ENCODE data around the gene PPP4R4.

Gene PPP4R4

GRCh38 chr14:94292872-94293577, 118.9 kb downstream of the PPP4R4 start, which contains the start of gene SERPINA10:
Gene SERPINA10 (minus strand): TSS chr14:94293268. CDS start chr14:94290593, 2,675 bp downstream.
- no peak for TF ChIP-seq GATA2 (IDR thresholded peaks at IDR 0.05; ENCODE audit: low read depth, low read length)
- no peak for TF ChIP-seq GATA3 (IDR thresholded peaks at IDR 0.05; ENCODE audit: low read depth, low read length)

- TF ChIP-seq GATA2 (IDR thresholded peaks at IDR 0.05; ENCODE audit: low read depth, low read length) (no peak), GATA3 (IDR thresholded peaks at IDR 0.05; ENCODE audit: low read depth, low read length) (no peak)
Measured at GRCh38 chr14:94293578-94293924, 119.4 kb downstream of the PPP4R4 start.

DNA sequence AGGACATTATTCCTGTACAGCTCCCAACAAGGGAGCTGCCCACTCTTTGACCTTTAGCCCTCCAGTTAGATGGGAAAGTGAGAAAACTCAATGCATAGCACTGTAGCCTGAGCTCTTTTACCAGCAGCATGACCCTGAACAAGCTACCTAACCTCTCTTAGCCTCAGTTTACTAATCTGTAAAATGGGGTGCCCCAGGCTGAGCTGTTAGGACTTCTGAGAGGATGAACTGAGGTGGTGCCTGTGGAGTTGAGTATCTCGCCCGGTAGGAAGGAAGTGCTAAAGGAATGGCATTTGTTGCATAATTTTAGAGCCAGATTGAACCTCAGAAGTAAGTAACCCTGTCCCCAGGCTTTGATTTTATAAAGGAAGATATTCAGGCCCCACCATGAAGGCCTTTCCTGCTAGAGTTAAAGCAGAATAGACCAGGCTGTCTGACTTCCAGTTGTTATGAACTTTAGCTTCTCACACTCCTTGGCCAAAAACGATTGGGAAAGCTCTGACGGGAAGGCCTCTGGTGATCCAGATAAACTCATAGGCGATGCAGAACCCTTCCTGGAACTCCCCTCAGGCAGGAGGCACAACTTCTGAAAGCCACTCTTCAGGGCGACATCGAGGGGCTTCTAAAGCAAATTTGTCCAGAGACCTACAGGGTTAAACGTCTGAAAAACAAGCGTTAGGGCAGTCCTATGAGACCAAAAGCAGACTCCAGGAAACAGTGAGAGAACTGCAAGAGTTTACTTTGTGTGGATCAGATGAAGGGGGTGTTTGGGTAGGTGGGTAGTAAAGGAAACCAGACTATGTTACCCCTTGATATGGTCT, 121.4 kb downstream of the PPP4R4 start:
- TF ChIP-seq GATA3 (IDR thresholded peaks at IDR 0.05; ENCODE audit: low read depth, low read length) (no peak), GATA2 (IDR thresholded peaks at IDR 0.05; ENCODE audit: low read depth, low read length) (no peak)

DNA sequence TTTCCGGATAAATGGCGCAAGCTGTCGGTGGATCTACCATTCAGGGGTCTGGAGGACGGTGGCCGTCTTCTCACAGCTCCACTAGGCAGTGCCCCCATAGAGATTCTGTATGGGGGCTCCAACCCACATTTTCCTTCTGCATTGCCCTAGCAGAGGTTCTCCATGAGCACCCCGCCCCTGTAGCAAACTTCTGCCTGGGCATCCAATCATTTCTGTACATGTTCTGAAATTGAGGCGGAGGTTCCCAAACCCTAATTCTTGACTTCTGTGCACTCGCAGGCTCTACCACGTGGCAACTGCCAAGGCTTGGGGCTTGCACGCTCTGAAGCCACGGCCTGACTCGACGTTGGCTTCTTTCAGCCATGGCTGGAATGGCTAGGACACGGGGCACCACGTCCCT, 124.0 kb downstream of the PPP4R4 start:
- TF ChIP-seq GATA2 (IDR thresholded peaks at IDR 0.05; ENCODE audit: low read depth, low read length) (no peak), GATA3 (IDR thresholded peaks at IDR 0.05; ENCODE audit: low read depth, low read length) (no peak)

- no peak for TF ChIP-seq GATA3 (IDR thresholded peaks at IDR 0.05; ENCODE audit: low read depth, low read length)
- TF ChIP-seq GATA2 (IDR thresholded peaks at IDR 0.05; ENCODE audit: low read depth, low read length), result no peak
Measured at GRCh38 chr14:94303111-94303510, 129.0 kb downstream of the PPP4R4 start.

- TF ChIP-seq GATA3 (IDR thresholded peaks at IDR 0.05; ENCODE audit: low read depth, low read length) (no peak), GATA2 (IDR thresholded peaks at IDR 0.05; ENCODE audit: low read depth, low read length) (no peak)
Measured at GRCh38 chr14:94304243-94304642, 130.1 kb downstream of the PPP4R4 start.

DNA sequence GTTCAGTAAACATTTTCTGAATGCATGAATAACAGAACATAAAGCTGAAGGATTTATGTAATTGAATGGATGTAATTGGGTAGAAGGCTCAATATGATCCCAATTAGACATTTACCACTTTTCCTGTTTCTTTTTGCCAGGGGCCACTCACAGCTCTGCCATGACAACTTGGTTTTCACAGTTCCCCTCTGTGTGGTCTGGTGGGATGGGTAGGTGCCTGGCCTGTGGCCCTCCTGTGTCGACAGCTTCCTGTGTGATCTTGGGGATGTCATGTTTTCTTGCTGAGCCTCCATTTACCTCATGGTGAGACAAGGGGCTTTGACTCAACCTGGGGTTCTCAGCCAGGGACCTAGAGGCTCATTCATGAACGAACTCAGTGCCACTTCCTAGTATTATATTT, 131.5 kb downstream of the PPP4R4 start:
- TF ChIP-seq GATA2 (IDR thresholded peaks at IDR 0.05; ENCODE audit: low read depth, low read length) (no peak), GATA3 (IDR thresholded peaks at IDR 0.05; ENCODE audit: low read depth, low read length) (no peak)

GRCh38 chr14:94306047-94306978, 132.2 kb downstream of the PPP4R4 start:
- TF ChIP-seq GATA3 (IDR thresholded peaks at IDR 0.05; ENCODE audit: low read depth, low read length), result no peak
- no peak for TF ChIP-seq GATA2 (IDR thresholded peaks at IDR 0.05; ENCODE audit: low read depth, low read length)

DNA sequence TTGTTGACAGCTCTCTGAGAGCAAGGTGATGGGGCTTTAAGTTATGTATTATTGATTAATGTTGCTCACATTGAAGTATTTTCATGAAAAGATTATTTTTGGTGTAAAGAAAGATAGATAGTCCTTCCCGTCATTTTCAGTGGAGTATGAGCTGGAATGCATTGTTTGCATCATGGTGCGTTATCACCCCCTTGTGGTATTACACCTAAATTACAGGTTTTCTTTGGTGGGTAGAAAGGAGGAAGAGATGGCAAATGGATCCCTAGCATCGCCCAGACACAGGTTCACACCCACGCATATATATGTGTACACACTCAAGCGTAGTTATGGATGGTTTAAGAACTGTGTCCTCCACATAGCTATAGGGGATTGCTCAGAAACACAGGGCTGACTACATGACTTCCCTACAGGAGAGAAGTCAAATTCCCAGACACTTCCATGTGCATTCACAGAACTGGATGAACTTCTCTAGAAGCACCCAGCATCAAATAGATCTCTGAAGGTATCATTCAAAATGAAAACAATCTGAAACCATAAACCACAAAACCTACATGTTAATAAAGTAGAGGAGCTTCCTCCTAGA, 133.4 kb downstream of the PPP4R4 start:
- no peak for TF ChIP-seq GATA3 (IDR thresholded peaks at IDR 0.05; ENCODE audit: low read depth, low read length)
- no peak for TF ChIP-seq GATA2 (IDR thresholded peaks at IDR 0.05; ENCODE audit: low read depth, low read length)

- no peak for TF ChIP-seq GATA2 (IDR thresholded peaks at IDR 0.05; ENCODE audit: low read depth, low read length)
- TF ChIP-seq GATA3 (IDR thresholded peaks at IDR 0.05; ENCODE audit: low read depth, low read length), result no peak
Measured at GRCh38 chr14:94309721-94310120, 135.6 kb downstream of the PPP4R4 start.

DNA sequence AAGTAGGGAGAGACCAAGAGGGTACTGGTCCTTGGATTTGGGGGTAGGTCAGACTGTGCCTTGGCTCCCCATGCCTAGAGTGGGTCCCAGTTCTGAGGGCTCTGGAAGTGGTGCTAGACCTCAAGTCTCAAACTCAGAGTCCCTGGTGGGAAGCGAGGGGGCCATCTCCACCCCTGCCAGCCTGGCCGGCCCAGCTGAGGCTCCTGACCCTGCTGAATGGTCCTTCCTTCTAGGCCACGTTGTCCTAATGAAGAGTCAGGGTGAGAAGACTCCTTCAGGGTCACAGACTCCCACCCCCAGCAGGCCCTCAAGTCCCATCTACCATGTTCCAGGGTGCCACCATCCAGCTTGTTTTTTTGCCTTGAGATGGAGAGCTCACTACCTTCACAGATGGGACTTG, 136.1 kb downstream of the PPP4R4 start:
- TF ChIP-seq GATA3 (IDR thresholded peaks at IDR 0.05; ENCODE audit: low read depth, low read length), result no peak
- TF ChIP-seq GATA2 (IDR thresholded peaks at IDR 0.05; ENCODE audit: low read depth, low read length), result no peak

DNA sequence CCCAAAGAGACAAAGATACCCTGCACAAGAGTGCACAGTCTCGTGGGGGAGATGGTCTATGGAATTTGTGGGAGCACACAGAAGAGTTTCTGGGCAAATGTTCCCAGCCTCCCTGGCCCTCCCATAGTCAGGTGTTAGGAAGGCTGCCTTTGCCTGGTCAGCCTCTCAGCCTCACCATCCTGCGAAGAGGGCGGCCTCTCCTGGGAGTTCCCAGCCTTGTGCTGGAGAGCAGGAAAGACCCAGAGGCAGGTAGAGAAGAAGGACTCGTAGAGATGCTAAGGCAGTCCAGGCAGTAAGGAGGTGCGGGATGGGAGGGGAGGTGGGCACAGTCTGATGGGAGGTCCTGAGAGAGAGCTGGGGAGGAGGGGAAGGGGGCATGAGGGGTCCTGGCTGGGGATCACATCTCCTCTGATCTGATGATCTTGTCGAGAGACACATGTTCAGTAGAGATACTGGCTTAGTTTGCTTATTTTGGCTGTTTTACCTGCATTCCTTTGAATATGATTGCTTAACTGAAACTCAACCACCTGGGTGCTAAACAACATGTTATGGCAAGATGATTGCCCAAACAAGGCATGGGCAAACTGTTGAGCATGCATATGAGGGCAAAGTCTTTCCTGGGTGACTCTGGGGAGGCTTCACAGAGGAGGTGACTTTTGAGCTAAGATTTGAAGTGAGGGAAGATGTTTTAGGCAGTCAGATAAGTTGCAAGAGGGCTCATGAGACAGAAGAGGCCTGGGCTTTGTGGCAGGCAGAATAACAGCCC, 138.5 kb downstream of the PPP4R4 start:
- TF ChIP-seq GATA2 (IDR thresholded peaks at IDR 0.05; ENCODE audit: low read depth, low read length), result no peak
- TF ChIP-seq GATA3 (IDR thresholded peaks at IDR 0.05; ENCODE audit: low read depth, low read length), result no peak

All from SH-SY5Y (cell line).